Epidermal melanocyte (primary cell): Measurements from ENCODE around the gene OR2H2.

ENCODE experiments used
- DNase-seq: peaks from one replicate; pipeline ENCODE4 v3.0.0; 2011; ENCODE audit warnings: low spot score; ENCODE audit not compliant: insufficient read length

The OR2H2 gene

DNA sequence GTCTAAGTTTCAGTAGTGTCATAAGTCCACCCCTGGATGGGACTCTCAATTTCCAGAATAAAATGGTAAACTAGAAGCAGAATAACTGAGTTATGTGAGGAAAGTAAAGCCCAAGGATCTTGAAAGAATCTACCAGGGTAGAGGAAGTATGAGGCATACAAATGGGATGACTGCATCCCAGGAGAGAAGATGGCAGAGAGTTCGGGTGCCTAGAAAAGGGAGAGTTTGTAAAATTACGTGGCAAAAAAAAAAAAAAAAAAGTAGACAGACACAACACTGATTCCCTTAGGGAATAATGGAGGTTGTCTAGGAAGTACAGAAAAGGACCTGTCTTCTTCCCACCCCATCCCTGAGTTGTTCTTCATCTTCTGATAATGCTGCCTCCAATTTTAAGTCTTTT is 44.6 kb downstream of the OR2H2 start:
- no peak for DNase-seq

DNA sequence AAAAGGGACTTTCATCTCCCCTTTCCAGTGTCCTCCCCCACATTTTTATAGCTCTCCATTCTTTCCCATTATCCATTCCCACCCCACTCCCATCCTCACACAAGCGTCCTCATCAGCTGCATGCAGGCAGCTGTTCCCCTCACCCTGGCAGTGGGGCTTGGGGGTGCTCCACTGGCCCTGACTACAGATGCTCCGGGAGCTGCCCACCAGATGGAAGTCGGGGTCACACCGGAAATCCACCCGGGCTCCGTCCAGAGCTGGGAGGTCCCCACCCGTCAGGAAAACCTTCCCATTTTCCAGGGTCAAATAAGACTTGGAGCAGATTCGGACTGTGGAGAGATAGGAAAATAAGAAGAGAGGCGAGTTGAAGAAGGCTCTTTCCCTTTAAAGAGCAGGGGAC is 45.4 kb downstream of the OR2H2 start:
- DNase-seq: no peak

DNA sequence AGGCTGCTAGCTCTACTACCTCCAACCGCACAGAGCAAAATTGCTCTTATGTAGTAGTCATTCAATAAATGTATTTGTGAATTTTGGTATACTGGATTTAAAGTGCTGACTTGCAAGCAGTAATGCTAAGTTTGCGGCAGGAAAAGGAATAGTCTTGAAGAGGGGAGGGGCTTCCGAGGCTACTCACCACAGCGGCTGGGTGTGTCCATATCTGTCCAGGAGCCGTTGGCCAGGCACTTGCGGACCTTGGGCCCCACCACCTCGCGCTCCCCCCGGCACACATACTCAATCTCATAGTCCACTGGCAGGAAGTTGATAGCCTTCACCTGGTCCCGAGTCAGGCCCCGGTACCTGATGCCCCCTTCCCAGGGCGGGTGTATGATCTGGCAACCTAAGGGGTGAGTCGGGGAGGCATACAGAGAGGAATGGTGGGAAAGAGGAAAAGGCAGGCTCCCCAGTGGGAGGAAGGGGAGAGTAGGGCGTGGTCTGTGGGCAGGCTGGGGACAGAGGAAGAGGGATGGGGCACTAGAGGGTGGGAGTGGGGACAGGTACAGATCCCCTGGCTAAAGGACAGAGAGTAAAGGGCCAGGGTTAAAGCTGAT is 46.4 kb downstream of the OR2H2 start:
- DNase-seq: no peak

DNA sequence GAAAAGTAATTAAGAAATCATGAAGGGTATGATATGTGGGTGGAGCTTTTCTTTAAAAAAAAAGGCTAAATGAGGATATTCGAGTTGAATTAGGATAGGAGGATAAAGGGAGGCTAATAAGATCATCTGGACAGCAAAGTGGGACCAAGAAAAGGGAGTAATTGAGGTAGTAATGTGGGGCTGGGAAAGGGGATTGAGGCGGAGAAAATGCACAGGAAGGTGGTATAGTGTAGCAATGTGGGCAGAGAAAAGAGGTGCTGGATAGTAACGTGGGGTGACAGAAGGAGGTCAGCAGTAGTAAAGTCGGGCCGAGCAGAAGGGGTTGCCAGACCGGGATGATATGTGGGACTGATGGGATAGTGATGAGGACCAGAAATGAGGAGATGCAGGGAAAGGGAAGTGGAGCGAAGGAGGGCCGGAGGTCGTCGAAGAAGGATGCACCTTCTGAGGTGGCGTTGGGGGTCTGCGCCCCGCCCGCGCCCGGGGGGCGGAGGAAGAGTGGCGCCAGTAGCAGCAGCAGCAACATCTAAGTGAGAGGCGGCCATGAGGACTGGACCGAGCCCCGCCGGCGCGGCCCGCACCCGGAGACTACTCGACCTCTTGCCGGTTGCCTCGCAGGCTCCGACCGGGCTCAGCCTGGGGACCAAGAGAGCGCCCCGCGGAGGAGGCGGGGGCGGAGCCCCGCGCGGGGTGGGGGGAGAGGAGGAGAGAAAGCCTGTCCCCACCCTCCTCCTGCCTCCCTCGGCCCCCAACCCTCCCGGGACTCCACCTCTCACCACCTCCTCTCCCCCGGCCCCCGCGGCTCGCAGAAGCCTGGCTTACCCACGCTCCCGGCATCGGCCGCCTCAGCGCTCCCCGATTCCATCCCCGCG is 47.2 kb downstream of the OR2H2 start:
- no peak for DNase-seq

DNA sequence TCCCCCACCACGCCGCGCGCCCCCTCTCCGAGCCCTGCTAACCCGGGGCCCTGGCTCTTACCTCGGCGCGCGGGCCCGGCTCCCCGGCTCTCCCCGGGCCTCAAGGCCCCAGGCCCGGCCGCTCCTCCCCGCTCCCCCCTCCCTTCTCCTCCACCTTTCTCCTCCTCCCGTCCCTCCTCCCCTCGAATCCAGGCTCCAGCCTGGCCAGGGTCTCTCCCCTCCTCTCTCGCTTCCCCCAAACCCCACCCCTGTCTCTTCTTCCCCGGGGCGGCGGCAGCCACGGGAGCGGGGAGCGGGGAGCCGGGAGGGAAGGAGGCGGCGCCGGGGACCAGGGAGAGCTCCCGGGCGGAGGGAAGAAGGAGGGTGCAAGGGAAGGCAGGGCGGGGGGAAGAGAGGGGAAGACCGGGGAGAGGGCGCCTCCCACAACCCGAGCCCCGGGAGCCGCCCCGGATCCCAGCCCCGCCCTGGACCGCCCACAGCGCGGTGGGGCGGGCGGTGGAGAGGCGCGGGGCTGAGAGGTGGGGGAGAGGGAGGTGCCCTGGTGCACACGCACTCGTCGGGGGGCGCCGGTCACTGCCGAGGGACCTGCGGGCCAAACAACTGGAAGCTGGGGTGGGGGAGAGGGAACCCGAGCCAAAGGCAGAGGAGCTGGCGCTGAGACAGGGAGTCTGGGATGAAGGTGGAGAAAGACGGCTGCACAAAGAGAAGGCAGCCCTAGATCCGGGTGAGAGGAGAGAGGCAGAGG is 48.0 kb downstream of the OR2H2 start, which contains the start of gene GABBR1:
Gene GABBR1, minus strand, starts transcription at position 395 of the 745 bp plus-strand sequence. CDS start 798 bp downstream, outside the sequence.
- peak; percentile 93 for DNase-seq

DNA sequence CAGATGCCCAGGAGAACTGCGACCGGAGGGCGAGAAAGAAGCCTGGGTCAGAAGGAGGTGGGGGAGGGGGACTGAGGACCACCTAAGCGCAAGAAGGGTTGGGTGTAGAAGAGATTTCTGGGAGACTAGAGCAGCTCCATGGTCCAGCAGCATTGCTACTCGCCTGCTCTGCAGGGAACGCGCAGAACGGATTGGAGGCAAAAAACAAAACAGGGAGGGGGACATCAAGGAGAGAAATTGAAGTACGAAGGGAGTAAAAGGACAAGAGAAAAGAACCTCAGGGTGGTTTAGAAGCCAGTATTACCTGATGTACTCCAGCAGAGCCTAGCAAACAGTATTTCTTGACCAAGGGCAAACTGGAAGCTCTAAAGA is 48.6 kb downstream of the OR2H2 start:
- DNase-seq: no peak

DNA sequence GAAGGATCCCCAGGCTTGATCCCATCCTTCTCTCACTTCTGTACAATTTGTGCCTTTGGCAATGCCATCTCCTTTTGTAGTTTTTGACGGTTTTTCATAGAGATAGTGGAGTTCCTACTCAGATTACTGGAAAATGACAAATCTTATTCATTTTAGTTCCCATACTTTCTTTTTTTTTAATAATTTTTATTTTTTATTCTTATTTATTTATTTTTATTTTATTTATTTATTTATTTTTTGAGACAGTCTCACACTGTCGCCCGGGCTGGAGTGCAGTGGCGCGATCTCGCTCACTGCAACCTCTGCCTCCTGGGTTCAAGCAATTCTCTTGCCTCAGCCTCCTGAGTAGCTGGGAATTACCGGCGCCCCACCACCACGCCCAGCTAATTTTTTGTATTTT is 52.3 kb downstream of the OR2H2 start:
- DNase-seq: no peak
